Caki2 (cell line): ENCODE data around the gene GIPC1. TPM values are rescaled to one million over a fixed set of nuclear protein-coding genes. Genes with fewer than 3 reads are reported as not detected.
"Not testable (repeated sequence)": the region's sequence is repeated elsewhere in the genome, so short reads cannot be mapped to it uniquely, and the experiment has no call there.

Experiments
- DNase-seq: peaks from one replicate; pipeline ENCODE4 v3.0.0-alpha.2; 2015; ENCODE audit warnings: low read depth
- in situ Hi-C: cut with HindIII; loops from 2 replicates; pipeline ENCODE4 v1.10.0; 2016; ENCODE audit warnings: low sequenced_read_pairs, low pct_unique_long_range_greater_than_20kb, mixed read lengths
- total RNA-seq: library from RNA; depleted of rRNA; stranded (reverse); fragments of >200 nt; shearing (Covaris generic); gene quantifications from 2 replicates; pipeline ENCODE4 v1.2.3, GENCODE V29; 2014; ENCODE audit warnings: low replicate concordance

The GIPC1 gene
- total RNA-seq, 1 experiment from 2014 or later, result 340 TPM

DNA sequence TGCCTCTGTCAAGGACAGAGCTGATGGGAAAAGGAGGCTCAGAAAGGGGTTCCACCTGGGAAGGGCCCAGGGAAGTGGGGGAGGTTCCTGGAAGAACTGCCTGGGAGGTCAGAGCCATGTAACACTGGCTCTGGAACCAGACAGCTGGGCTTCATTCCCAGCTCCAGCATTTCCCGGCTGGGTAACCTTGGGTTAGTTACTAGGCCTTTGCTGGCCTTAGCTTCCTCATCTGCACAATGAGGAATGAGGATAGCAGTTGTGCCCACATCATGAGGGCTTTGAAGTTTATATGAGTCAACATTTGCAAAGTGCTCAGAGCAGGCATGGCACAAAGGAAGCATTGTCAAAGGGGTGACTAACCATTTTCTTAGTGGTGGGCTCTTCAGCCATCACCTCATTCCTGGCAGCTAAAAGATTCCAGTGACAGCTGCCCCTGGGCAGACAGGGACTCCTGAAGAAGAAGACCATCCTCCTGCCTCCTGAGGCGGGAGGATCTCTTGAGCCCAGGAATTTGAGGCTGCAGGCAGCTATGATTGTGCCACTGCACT is 24.0 kb upstream of the GIPC1 start:
- DNase-seq, result peak; percentile 89
- in situ Hi-C loops, result no loop called here

DNA sequence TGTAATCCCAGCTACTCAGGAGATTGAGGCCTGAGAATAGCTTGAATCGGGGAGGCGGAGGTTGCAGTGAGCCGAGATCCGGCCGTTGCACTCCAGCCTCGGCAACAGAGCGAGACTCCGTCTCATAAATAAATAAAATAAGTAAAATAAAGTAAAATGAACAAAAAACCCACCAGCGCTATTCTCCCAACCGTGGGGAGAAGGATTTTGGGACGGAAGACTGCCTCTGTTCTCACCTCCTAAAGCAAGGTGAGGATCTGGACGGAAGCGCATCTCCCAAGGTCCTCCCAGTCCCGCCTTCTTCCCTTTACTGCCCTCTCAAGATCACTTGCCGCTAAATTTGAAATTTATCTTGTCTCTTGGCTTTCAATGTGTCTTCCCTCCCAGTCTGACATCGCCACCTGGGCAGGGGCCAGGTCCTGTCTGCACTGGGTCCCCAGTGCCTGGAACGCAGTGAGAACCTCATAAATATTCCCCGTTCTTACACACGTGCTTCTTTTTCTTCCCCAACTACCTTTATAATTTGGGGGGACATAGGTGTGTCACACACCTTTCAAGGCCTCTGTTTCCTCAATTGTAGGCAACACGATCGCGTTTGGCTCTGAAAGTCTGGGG is 23.4 kb upstream of the GIPC1 start:
- DNase-seq, result no peak
- in situ Hi-C loops, result no loop called here

DNA sequence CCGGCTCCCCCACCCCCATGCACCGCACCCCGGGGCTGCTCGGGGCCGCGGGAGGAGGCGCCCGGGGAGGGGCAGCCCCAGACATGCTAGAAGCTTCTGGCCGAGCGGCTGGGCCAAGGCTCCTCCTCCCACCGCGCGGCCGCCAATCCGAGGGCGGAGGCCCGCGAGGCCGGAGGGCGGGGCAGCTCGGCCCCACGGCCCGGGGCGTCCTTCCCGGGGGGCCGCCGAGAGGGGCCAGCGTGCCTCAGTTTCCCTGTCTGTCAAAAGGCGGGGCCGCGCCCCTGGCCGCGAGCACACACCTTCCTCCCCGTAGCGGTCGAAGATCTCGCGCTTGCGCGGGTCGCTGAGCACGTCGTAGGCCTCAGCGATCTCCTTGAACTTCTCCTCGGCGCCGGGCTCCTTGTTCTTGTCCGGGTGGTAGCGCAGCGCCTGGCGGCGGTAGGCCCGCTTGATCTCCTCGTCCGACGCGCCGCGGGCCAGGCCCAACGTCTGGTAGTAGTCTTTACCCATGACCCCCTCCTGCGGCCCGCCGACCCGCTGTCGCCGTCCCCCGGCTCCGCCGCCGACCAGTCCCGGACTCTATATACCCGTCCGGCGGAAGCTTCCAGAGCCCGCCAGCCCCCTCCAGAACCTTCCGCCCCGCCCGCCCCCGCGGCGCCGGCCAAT is 22.0 kb upstream of the GIPC1 start, which contains the start of gene DNAJB1:
DNAJB1 (minus strand) TSS at position 558 of the 666 bp plus-strand sequence; CDS start at position 510, 48 bp downstream.
- in situ Hi-C loops, result no loop called here
- DNase-seq, result peak; percentile 81

DNA sequence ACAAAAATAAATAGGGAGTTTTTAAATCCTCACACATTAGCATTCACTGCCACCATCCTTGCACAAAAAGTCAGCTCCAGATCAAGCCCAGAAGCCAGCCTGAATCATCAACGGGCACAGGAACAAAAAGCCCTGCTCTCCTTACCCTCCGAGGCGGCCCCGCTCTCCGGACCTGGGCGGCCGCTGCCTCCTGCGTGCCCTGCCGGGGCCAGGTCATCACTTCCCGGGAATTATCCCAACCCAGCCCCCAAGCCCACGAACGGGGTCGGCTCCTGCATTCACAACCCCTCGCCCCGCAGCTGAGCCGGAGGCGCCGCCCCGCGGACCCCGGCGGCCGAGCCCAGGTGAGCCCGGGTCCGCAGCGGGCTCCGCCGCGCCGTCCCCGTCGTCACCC is 21.5 kb upstream of the GIPC1 start:
- in situ Hi-C loops, result no loop called here
- DNase-seq, result no peak

DNA sequence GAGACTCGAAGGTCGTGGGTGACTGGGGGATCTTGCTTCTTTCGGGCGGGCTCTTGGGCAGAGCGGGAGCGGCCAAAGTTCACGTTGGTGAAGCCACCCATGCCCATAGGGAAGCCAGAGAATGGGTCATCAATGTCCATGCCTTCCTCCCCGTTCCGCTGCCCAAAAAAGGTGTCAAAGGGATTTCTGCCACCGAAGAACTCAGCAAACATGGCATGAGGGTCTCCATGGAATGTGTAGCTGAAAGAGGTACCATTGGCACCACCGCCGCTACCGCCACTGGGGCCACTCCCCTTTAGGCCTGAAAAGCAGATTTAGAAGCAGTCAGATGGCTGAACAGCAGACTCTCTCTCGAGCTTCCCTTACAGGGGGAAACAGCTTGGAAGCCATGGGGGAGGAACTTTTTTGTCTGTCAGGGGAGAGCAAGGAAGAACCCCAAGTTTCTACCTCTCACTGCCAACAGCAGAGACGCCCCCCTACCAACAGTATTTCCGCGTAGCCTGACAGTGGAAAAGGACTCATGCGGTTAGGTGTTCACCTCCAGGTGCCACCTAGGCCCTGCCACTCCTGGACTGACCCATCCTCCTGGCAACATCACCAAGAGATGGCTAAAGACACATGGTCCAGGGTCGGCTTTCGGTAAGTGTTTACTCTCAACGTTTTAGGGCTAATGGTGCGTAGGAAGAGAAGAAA is 21.0 kb upstream of the GIPC1 start:
- in situ Hi-C loops, result no loop called here
- DNase-seq, result no peak

DNA sequence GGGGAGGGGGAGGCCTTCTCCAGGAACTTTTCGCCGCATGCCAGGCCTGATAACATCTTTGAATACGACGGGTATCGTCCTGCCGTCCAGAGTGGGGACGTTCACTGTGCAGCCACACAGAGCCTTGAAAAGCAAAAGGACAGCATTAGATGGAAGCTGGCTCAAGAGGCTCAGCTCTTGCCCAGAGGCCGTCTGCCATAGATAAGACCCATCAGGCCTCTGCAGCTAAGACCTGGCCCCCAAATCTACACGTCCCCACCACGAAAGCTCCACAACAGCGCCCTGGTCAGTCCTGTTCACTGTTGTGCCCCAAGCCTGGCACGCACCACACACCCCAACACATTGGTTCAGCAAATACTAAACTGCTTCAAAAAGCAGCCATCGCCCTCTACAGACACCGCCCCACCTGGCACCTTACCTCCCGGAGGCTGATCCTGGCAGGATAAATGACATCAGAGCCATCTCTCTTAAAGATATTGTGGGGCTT is 20.2 kb upstream of the GIPC1 start:
- in situ Hi-C loops, result no loop called here
- no peak for DNase-seq

DNA sequence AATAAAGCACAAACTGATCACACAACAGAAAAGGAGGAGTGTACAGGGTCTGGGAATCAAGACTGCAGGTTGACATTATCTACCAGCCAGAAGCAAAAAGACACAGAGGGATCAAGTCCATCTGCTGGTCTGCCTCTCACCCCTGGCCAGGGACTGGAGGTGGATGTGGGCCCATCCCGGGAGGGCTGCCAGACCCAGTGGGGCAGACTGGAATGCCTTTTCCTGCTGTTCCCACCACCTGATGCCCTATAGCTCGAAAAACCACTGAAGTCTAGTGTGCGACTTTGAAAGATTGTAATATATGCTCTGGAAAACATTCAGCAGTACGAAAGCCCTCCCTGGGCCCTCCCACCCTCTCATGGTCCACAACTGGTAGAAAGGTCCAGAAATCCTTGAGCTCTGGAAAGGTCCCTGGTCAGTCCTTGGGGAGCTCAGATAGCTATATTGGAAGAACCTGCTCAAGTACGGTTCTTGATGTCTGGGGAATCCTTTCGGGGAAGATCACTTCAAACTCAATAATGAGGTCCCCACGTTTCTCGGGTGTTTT is 19.6 kb upstream of the GIPC1 start:
- no peak for DNase-seq
- in situ Hi-C loops, result no loop called here

DNA sequence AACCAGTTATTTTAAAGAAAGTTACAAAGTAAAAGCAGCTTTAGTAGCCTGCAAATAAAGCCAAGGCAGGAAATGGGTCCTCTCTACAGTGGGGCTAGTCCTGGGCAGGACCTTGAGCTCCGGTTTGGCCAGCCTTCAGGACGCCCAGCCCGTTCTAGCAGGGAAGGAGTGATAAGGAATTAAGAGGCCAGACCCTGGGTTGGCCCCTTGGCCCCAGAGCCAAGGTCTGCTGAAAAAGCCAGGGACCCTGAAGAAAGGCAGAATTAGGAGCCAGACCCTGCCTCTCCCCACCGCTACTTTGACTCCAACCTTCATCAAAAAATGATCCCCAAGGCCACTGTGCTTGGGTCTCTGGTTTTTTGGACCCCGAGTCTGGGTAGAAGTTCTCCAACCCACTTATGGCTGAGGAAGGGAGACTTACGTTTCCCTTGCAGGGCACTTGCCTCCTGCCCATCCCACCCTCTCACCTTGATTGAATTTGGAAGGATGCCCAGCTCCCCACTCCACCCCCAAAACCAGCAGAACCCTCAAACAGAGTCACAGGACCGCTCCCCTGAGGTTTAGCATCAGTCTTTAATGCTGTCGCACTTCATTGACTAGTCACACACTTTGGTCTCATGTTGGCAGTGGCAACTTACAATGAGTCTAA is 18.4 kb upstream of the GIPC1 start:
- DNase-seq, result no peak
- in situ Hi-C loops, result no loop called here

DNA sequence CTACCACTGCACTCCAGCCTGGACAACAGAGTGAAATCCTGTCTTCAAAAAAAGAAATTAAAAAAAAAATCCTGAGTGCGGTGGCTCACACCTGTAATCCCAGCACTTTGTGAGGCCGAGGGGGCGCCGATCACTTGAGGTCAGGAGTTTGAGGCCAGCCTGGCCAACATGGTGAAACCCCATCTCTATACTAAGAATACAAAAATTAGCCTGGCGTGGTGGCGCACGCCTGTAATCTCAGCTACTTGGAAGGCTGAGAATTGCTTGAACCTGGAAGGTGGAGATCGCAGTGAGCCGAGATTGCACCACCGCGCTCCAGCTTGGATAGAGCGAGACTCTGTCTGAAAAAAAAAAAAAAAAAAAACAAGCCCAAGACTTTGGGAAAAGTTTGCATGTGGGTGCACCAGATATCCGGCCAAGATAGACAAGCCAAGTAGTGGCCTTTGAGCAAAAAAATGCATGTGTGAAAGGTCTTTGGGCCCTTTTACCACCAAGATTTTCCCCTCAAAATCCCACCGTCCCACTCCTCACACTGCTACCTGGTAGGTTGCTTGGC is 16.6 kb upstream of the GIPC1 start:
- no peak for DNase-seq
- in situ Hi-C loops, result no loop called here

DNA sequence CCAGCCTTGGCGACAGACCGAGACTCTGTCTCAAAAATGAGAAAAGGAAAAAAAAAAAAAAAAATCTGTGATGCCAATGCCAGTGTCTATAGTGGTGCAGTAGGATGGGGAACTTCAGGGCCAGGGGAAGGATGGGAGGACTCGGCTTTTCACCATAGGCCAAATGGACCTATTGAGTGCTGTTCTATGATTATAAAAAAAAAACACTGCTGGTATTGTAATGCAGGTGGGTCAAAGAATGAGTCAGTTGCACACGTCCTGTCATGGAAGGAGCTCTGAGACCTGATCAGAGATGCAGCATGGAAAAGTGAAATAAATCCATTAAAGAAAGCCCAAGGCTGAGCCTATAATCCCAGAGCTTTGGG is 15.3 kb upstream of the GIPC1 start:
- no peak for DNase-seq
- in situ Hi-C loops, result no loop called here

DNA sequence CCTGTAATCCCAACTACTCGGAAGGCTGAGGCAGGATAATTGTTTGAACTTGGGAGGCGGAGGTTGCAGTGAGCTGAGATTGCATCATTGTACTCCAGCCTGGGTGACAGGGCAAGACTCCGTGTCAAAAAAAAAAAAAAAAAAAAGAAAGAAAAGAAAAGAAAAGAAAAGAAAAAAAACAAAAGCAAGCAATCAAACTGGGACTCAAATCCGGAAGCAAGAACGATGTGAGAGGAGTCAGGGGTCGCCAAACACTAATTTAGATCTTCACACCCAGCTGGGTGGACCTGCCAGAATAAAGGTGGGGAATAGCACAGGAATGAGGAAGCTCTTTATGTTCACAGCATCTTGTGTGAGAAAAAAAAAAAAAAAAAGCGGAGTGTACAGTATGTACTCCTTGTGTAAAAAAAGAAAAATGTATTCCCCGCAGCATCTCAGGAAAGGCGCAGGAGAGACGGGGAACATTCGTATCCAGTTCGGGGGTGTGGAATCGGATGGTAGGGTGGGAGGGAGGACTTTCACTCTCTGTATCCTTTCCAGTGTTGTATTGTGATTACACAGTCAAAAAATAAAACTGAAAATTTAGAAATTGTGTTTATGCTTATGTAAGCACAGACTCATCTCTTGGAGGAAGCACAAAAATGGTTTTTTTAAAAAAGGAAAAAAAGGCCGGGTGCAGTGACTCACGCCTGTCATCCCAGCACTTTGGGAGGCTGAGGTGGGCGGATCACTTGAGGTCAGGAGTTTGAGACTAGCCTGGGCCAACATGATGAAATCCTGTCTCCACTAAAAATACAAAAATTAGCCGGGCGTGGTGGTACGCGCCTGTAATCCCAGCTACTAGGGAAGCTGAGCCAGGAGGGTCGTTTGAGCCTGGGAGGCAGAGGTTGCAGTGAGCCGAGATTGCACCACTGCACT is 14.6 kb upstream of the GIPC1 start:
- in situ Hi-C loops, result no loop called here
- DNase-seq, result peak; percentile 80

DNA sequence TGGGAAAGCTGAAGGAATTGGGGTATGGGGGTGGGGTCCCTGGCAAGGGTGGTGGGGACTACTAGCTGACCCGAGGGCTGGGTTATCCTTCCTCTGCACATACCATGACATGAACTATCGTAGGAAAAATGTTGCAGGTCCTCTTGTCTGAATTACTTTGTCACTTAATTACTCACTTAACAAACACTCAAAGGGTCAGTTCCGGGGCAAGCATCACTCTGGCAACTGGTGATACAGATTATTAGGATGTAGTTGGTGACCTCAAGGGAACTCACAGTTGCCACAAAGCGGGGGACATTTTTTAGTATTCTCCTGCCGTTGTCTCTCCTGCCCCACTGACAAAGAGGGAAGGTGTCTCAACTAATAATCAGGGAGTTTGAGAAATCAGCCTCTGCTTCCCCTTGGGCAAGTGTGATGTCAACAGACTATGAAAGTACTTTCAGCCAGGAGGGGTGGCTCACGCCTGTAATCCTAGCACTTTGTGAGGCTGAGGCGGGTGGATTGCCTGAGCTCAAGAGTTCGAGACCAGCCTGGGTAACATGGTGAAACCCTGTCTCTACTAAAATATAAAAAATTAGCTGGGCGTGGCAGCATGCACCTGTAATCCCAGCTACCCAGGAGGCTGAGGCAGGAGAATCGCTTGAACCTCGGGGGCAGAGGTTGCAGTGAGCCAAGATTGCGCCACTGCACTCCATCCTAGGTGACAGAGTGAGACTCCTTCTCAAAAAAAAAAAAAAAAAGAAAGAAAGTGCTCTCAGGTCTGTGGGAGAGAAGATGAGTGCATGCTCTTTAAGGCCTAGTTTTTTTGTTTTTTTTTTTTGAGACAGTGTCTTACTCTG is 12.0 kb upstream of the GIPC1 start:
- peak; percentile 87 for DNase-seq

DNA sequence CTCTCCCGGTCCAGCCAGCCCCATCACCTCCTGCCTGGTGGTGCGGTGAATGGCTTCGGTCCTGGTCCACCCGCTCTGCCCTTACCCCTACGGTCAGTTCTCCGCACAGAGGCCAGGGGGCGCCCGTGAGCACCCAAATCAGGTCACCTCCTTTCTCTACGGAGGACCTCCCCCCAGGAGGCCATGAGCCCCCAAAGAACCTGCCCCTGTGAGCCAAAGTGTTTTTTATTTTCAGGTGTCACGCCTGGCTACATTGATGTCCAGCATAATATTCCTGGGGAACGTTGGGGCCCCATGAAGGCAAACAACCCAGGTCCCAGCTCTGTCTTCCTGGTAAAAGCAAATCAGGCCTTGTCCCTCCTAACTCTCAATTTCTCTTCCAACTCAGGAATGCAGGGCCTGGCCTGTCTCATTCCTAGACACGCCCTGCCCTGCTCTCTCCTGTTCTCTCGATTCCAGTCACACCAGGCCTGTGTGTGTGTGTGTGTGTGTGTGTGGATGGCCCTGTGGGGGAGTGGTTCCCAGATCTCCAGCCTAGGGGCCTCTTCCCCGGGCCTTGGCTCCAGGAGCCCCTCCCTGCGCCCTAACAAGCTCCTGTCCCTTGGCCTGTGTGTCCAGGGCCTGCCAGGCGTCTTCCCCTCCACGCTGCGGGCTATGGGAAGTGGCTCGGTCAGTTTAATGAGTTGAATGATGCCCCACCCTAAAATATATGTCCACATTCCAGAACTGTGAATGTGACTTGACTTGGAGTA is 9.7 kb upstream of the GIPC1 start:
- in situ Hi-C loops, result no loop called here
- peak; percentile 99 for DNase-seq

More for the DNA sequence above, 12.0 kb upstream of the GIPC1 start:
- in situ Hi-C loops, result no loop called here

DNA sequence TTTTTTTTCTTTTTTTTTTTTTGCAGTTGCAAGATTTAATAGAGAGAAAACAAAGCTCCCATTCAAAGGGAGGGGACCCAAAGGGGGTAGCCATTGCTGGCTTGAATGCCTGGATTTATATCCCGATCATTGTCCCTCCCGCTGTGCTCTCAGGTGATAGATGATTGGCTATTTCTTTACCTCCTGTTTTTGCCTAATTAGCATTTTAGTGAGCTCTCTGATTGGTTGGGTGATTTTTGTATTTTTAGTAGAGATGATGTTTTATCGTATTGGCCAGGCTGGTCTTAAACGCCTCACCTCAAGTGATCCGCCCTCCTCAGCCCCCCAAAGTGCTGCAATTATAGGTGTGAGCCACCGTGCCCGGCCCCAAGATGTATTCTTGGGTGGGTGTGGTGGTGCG is 8.6 kb upstream of the GIPC1 start:
- in situ Hi-C loops, DNase-seq: not testable (repeated sequence)

DNA sequence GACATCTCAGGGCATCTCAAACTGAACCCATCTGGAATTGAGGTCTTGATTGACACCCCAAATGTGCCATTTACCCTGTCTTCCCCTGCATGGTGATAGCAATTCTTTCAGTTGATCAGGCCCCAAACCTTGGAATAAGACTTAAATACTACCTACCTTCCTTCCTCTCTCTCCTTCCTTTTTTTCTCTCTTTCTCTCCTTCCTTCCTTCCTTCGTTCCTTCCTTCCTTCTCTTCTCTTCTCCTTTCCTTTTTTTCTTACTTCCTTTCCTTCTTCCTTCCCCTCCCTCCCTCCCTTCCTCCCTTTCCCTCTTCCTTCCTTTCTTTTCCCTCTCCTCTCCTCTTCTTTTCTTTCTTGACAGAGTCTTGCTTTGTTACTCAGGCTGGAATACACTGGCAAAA is 7.4 kb upstream of the GIPC1 start:
- DNase-seq, result no peak
- in situ Hi-C loops, result no loop called here
